HG03460 (cell line): ENCODE measurements around the gene CFAP100.

Source experiments
- ATAC-seq: cut with Tn5 transposase; IDR thresholded peaks from one replicate; pipeline ENCODE4 v1.9.1; 2021; ENCODE audit not compliant: unreplicated experiment

The CFAP100 gene

GRCh38 chr3:126356373-126357264, 38.1 kb upstream of the CFAP100 start:
- ATAC-seq = no peak

GRCh38 chr3:126357295-126358037, 37.2 kb upstream of the CFAP100 start, which contains the start of gene KLF15:
TSS of gene KLF15 (minus strand) at chr3:126357408. CDS start at chr3:126352922, 4,486 bp downstream.
- ATAC-seq = peak; percentile 78

DNA sequence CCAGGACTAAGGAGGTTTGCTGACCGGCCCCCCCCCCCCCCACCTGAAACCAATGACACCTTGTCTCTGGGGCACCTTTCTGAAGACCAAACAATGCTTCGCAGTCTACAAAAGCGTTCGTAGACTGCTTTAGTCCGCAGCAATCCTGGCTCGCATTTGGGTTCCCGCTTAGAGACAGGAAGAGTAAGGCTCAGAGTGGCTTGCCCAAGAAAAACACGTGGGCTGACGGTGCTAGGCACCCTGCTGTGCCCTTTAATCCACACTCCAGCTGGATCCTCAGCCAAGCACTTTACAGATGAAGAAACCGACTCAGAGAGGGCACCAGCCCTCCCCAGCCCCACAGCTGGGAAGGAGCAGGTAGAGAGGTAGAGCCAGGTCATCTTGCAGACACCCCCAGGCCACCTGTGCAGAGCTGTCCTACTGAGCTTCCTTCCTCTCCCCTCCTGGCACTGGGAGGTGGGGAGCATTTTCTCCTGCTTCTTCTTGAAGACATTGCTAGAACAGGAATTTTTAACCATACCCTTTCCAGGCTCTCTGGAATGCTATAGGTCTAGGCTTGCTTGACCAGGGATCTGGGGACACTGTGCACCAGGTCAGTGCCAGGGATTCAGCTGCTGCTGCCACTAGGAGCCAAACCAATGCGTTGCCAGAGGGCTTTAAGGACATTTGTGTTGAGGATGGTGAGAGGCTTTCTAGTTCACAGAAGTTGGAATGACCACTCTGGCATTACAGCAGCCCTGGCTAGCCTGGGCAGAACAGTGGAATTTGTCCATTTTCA, 36.5 kb upstream of the CFAP100 start:
- no peak for ATAC-seq

DNA sequence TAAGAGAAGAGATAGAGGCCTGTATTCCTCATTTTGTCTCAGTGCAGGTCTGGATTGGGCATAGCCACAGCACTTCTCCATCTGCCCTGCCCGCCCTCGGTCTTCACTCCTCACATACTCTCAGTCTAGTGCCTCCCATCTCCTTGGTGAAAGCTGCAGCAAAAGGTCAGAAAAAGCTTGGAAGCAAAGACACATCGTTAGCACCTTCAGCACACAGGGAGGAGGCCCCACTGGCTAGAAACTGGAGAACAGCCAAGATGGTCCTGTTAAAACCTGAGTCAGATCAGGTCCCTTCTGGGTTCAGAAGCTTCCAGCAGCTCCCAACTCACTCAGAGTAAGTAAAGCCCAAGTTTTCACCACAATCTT, 35.9 kb upstream of the CFAP100 start:
- ATAC-seq = no peak

- ATAC-seq = no peak
Observed at GRCh38 chr3:126360046-126360713, 34.5 kb upstream of the CFAP100 start.

DNA sequence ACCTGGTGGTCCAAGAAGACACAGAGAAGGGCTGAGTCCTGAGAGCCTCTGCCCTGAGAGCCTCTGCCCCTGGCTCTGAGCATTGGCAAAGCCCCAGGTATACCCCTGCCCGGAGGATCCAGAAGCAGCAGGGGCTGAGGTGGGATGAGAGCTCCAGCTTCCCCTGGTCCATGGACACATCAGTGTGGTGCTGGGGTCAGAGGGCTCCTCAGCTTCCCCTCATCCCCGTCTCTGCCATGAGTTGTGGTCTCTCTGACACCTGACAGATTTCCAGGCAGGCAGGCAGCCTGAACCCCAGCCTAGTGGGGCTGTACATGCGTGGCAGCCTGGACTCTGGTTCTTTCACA, 34.0 kb upstream of the CFAP100 start:
- no peak for ATAC-seq

DNA sequence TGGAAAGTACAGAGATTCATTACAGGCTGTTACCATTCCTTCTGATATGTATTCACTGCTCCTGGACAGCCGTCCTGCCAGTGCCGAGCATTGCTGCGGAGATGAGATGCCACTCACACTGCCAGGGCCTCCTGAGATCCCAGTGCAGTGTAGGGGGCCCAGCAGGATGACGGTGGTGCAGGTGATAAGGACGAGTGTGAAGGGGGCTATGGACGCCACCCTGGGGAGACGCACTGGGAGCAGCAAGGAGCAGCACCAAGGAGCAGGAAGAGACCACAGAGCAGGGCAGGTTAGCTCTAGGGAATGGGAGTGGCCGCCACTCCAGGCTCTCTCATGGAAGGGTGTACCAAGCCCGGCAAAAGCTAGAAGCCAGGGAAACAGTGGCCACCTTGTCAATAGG, 33.5 kb upstream of the CFAP100 start:
- no peak for ATAC-seq

DNA sequence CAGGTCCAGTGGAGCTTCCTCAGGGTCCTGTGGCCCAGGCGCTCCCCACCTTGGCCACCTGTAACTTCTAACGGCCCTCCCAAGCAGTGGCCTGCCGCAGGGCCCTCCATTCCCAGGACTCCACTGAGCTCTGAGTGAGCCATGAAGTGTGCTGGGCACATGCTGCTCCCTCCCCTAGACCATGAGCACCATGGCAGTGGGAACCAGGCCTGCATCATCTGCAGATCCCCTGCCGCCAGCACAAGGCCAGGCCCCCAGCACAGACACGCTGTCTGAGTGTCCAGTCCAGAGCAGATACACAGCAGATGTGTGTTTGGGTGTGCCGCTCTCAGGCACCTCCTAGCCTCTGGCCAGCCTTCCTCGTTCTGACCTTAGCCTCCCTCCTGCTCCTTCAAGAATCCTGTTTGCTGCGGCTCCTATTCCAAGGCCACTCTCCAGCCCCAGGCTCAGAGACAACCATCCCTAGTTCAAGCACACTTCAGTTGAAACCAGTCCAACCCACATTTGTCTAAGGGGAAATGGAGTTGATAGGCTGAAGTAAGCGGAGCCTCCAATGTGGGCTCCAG, 30.5 kb upstream of the CFAP100 start:
- no peak for ATAC-seq

- ATAC-seq = no peak
Observed at GRCh38 chr3:126364731-126365301, 29.9 kb upstream of the CFAP100 start.

DNA sequence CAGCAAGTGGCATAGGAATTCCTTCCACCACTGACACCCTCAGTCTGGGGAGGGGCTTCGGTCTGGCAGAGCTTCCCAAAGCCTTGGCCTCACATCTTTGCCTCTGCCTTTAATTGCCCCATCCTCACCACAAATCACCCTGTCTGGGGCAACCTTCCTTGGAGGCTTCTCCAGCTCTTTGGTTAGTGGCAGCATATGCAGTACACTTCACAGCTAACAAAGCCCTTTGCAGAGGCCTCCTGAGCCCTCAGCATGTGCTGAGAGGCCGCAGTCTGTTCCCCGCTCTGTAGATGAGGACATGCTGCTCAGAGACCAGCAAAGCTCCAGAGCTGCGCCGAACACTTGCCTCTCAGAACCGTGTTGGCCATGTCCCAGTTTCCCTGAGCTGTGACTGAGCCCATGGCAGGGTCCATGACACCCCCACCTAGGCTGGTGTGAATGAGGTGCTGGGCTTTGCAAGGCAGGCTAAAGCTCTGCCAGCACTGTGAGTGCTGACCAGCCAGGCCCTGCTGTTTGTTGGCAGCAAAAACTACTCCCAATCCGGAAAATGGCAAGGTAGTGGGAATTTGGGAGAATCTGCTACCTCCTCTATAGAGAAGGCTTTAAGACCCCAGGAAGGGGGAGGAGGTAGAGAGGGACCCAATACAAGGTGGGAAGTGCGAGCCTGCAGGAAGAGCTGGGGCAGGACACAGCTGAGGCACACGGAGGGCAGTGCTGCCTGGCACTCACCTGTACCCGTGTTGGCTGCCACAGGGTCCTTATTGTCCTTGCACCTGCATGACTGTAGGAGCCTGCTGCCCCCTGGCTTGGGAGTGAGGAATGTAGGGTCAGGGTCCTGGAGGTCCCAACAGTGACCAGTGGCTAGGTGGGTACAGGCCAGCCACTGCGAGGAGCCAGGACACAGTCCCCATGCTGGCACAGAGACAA, 29.1 kb upstream of the CFAP100 start:
- ATAC-seq = no peak

DNA sequence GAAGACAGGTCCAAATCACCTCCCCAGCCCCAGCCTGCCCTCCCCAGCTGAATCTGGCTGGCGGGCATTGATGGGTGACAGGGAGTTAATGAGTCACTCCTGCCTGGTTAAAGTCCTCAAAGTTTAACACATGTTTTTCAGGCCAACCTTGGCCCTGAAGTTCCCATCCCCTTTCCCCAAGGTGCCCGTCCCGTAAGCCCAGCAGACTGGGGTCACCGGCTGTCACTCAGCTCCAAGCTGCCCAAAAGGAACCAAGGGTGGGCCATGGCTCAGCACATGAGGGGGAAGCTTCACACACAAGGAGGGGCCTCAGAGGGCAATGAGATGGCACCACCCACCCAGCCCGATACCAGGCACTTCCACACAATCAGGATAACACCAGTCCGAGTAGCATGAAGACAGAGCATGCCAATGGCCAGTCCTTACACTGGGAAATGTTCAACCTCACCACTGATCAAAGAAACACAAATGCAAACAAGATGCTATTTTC, 27.3 kb upstream of the CFAP100 start:
- ATAC-seq = no peak

DNA sequence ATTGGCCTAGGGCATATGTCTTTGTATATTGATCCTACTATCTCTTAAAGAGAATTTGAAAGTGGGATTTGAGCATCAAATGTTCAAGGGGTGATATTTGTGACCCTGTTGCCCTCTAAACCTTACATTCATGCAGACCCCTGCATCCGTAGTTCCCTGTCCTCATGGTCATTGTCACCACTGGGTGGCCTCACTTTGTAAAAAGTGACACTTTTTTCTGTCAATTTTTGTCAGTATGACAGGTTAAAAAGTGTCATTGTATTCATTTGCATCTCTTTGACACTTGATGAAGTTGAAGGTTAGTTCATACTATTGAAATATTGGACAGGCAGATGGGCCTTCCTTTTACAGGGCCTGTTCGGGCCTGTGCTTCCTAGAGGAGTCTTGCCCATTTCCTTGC, 25.2 kb upstream of the CFAP100 start:
- ATAC-seq = no peak

- no peak for ATAC-seq
Observed at GRCh38 chr3:126370055-126370454, 24.7 kb upstream of the CFAP100 start.

DNA sequence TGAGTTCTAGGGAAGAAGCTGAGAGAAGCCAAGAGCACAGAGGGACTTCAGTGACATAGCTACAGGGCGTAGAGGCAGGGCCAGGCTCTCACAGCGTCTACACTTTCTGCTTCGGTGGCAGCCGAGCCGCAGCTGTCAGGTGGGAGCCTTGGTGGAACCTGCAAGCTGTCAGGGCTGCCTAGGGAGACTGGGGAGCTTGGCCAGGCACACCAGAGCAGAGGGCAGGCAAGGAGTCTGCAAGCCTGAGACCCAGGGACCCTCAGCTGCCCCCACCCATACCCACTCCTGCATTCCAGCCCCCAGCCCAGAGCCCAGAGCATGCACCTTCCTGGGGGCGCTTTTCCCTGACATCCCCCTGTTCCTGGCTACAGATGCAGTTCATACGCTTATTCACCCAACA, 24.1 kb upstream of the CFAP100 start:
- ATAC-seq = no peak

DNA sequence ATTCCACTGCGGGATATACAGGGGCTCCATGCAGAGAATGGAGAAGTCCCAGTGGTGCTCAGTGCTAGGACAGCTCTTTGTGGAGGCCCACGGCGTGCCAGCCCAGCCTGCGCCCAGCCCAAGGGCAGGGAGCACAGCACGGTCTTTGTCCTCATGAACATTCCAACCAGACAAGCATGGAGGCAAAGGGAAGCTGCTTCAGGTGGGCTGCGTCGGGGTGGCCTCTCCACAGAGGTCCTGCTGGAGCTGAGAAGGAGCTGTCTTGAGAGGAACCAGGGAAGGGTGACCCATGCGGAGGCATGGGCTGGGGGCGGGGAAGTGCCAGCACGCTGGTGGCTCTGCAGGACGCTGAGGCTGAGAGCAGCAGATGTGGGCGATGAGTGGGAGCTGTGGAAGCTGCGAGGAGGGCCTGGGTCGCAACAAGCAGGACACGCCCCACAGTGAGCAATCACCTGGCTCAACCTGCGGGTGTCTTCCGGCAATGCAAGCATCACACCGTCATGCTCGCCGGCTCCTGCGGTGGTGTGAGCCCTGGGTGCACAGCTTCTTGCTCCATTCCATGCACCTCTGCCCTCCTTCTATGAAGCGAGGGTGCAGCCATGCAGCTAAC, 23.5 kb upstream of the CFAP100 start:
- ATAC-seq = no peak

- ATAC-seq = no peak
Observed at GRCh38 chr3:126372413-126373145, 22.1 kb upstream of the CFAP100 start.

DNA sequence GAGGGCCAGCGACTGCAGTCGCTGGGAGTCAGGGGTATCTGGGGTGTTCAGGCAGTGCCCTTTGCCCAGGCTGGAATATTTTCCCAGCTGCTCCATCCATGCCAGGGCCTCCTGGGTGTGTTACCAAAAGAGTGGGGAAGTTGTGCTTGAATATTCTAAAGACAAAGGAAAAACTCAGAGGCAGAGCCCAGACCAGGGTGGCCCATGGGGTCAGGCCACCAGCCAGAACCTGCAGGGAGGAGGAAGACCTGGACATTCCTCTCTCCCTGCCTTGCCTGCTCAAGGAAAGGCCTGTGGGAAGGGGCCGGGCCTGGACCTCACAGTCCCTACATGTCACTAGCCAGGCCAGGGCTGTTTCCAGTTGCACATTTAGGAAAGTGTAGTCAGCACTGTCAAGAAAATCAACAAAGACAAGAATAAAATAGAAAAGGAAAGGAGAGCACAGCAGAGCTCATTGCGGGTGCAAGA, 21.5 kb upstream of the CFAP100 start:
- no peak for ATAC-seq
